MV-4-11 (cell line): Measurements from ENCODE around the gene ACAA2.

Experiments used
- DNase-seq: peaks from one replicate; lab custom pipeline; 2025; lab: John Stamatoyannopoulos, UW

Gene ACAA2

GRCh38 chr18:49813319-49814146 lies at the start of gene ACAA2:
Gene ACAA2 (minus strand): TSS chr18:49813533. CDS start chr18:49813484, 49 bp downstream.
- peak; percentile 88 for DNase-seq

- DNase-seq, result no peak
These were observed 49.5 kb upstream of the ACAA2 start for GRCh38 chr18:49862656-49863385.

GRCh38 chr18:49861659-49862058 lies 48.3 kb upstream of the ACAA2 start:
- peak; percentile 11 for DNase-seq

- DNase-seq, result no peak
These were observed 46.4 kb upstream of the ACAA2 start for GRCh38 chr18:49859725-49860124.

GRCh38 chr18:49859021-49859359 lies 45.7 kb upstream of the ACAA2 start:
- no peak for DNase-seq

- DNase-seq, result peak; percentile 54
These were observed 45.1 kb upstream of the ACAA2 start for GRCh38 chr18:49858309-49859020.

GRCh38 chr18:49857708-49858107 lies 44.4 kb upstream of the ACAA2 start:
- no peak for DNase-seq

- no peak for DNase-seq
These were observed 43.2 kb upstream of the ACAA2 start for GRCh38 chr18:49856496-49856895.

- DNase-seq, result no peak
These were observed 42.5 kb upstream of the ACAA2 start for GRCh38 chr18:49855711-49856415.

- no peak for DNase-seq
These were observed 41.3 kb upstream of the ACAA2 start for GRCh38 chr18:49854681-49855080.

GRCh38 chr18:49853436-49853835 lies 40.1 kb upstream of the ACAA2 start:
- no peak for DNase-seq

GRCh38 chr18:49853011-49853410 lies 39.7 kb upstream of the ACAA2 start:
- no peak for DNase-seq

- DNase-seq, result no peak
These were observed 38.3 kb upstream of the ACAA2 start for GRCh38 chr18:49851624-49852023.

- DNase-seq, result no peak
These were observed 37.3 kb upstream of the ACAA2 start for GRCh38 chr18:49850636-49851035.

GRCh38 chr18:49849331-49850217 lies 36.2 kb upstream of the ACAA2 start:
- DNase-seq, result no peak

- no peak for DNase-seq
These were observed 34.8 kb upstream of the ACAA2 start for GRCh38 chr18:49848115-49848514.

- DNase-seq, result no peak
These were observed 34.2 kb upstream of the ACAA2 start for GRCh38 chr18:49847524-49847923.

GRCh38 chr18:49846718-49847470 lies 33.6 kb upstream of the ACAA2 start:
- no peak for DNase-seq

- no peak for DNase-seq
These were observed 33.0 kb upstream of the ACAA2 start for GRCh38 chr18:49846361-49846662.

- DNase-seq, result no peak
These were observed 32.5 kb upstream of the ACAA2 start for GRCh38 chr18:49845629-49846360.
